IMR-90 (cell line): ENCODE data around the gene MAML2. TPM values are rescaled to one million over a fixed set of nuclear protein-coding genes. Genes with fewer than 3 reads are reported as not detected.

ENCODE experiments used
- ATAC-seq: fragments of 200-7000 bp; cut with Tn5 transposase; 2 replicates; pipeline ENCODE4 v1.9.1; 2020; ENCODE audit warnings: low read depth, mild to moderate bottlenecking, moderate library complexity
- BruUV-seq: library from RNA; stranded (reverse); fragments of 400-500 nt; replicated peaks from 2 replicates; lab custom pipeline; 2021; lab: Mats Ljungman, UMichigan
- CTCF ChIA-PET: fragments of 300-600 bp; formaldehyde crosslinking; extraction: SDS; loops from one replicate; lab custom pipeline; 2021; ENCODE audit warnings: antibody characterized with exemption; lab: Yijun Ruan, JAX
- POLR2A ChIA-PET: fragments of 300-600 bp; sonication (Branson Sonifier 250); formaldehyde crosslinking; loops from one replicate; lab custom pipeline; 2022; ENCODE audit warnings: antibody characterized with exemption; ENCODE audit not compliant: unreplicated experiment; lab: Charles Lee
- DNase-seq: peaks from one replicate; pipeline ENCODE4 v3.0.0; 2013
- H2AFZ ChIP-seq: replicated peaks from 2 replicates; pipeline ENCODE3; 2013; ENCODE audit warnings: low read length, mild to moderate bottlenecking; ENCODE audit not compliant: poor library complexity
- H2AK5ac ChIP-seq: 2 replicates; pipeline ENCODE4 v1.6.1; 2013; ENCODE audit warnings: low read depth, low read length, inconsistent platforms
- H2AK9ac ChIP-seq: replicated peaks from 2 replicates; pipeline ENCODE3; 2013; ENCODE audit warnings: mild to moderate bottlenecking, low read depth, low read length, moderate library complexity; ENCODE audit not compliant: poor library complexity
- H2BK120ac ChIP-seq: 2 replicates; pipeline ENCODE4 v1.6.1; 2013; ENCODE audit warnings: low read depth, low read length, inconsistent platforms
- H2BK15ac ChIP-seq: 3 replicates; pipeline ENCODE4 v1.6.1; 2013; ENCODE audit warnings: low read depth, low read length, inconsistent platforms
- H2BK20ac ChIP-seq: 2 replicates; pipeline ENCODE4 v1.6.1; 2013; ENCODE audit warnings: low read depth, mild to moderate bottlenecking, inconsistent platforms, low read length, moderate library complexity
- H2BK5ac ChIP-seq: 2 replicates; pipeline ENCODE4 v1.6.1; 2013; ENCODE audit warnings: mild to moderate bottlenecking, low read depth, low read length, inconsistent platforms; ENCODE audit not compliant: poor library complexity, severe bottlenecking
- H3K14ac ChIP-seq: replicated peaks from 2 replicates; pipeline ENCODE4 v1.6.1; 2013; ENCODE audit warnings: low read depth, low read length, inconsistent platforms
- H3K18ac ChIP-seq: 2 replicates; pipeline ENCODE4 v1.6.1; 2013; ENCODE audit warnings: low read depth, low read length, control low read depth
- H3K23ac ChIP-seq: 2 replicates; pipeline ENCODE4 v1.6.1; 2013; ENCODE audit warnings: low read depth, low read length, inconsistent platforms
- H3K27ac ChIP-seq: 2 replicates; pipeline ENCODE4 v1.5.1; 2013; ENCODE audit warnings: mild to moderate bottlenecking, control low read depth, low read length; ENCODE audit not compliant: insufficient read depth
- H3K27me3 ChIP-seq: 2 replicates; pipeline ENCODE4 v1.6.1; 2013; ENCODE audit warnings: low read length; ENCODE audit not compliant: control insufficient read depth, insufficient read depth
- H3K36me3 ChIP-seq: 2 replicates; pipeline ENCODE4 v1.6.1; 2013; ENCODE audit warnings: low read length, mixed read lengths; ENCODE audit not compliant: control insufficient read depth, insufficient read depth
- H3K4ac ChIP-seq: 2 replicates; pipeline ENCODE4 v1.6.1; 2013; ENCODE audit warnings: low read depth, low read length, inconsistent platforms
- H3K4me1 ChIP-seq: 2 replicates; pipeline ENCODE4 v1.6.1; 2013; ENCODE audit warnings: low read length, mixed read lengths; ENCODE audit not compliant: control insufficient read depth, insufficient read depth
- H3K4me2 ChIP-seq: 2 replicates; pipeline ENCODE4 v1.6.1; 2013; ENCODE audit warnings: low read depth, mild to moderate bottlenecking, control low read depth, low read length, moderate library complexity
- H3K4me3 ChIP-seq: 2 replicates; pipeline ENCODE4 v1.5.1; 2013; ENCODE audit warnings: low read depth, mild to moderate bottlenecking, control low read depth, low read length, moderate library complexity; ENCODE audit not compliant: insufficient read depth
- H3K56ac ChIP-seq: 2 replicates; pipeline ENCODE4 v1.6.1; 2013; ENCODE audit warnings: low read length, inconsistent platforms; ENCODE audit not compliant: insufficient read depth; ENCODE audit errors: extremely low read depth
- H3K79me1 ChIP-seq, 2 experiments: 2 replicates each; pipeline ENCODE4 v1.6.1; 2013; ENCODE audit warnings: low read length in 2 of 2, inconsistent platforms in 1 of 2, low read depth in 1 of 2
- H3K9ac ChIP-seq: 2 replicates; pipeline ENCODE4 v1.6.1; 2013; ENCODE audit warnings: low read depth, low read length, control low read depth
- H3K9me1 ChIP-seq: 2 replicates; pipeline ENCODE4 v1.6.1; 2013; ENCODE audit warnings: low read length, inconsistent platforms; ENCODE audit not compliant: insufficient read depth
- H3K9me3 ChIP-seq: 2 replicates; pipeline ENCODE4 v1.6.1; 2013; ENCODE audit warnings: low read length; ENCODE audit not compliant: control insufficient read depth, insufficient read depth
- H4K20me1 ChIP-seq: 2 replicates; pipeline ENCODE4 v1.6.1; 2013; ENCODE audit warnings: low read length, inconsistent platforms; ENCODE audit not compliant: insufficient read depth
- H4K5ac ChIP-seq: 2 replicates; pipeline ENCODE4 v1.6.1; 2013; ENCODE audit warnings: mild to moderate bottlenecking, low read depth, low read length, control low read depth
- H4K8ac ChIP-seq, 2 experiments: 2 replicates each; pipeline ENCODE4 v1.6.1; 2013; ENCODE audit warnings: low read depth in 2 of 2, low read length in 2 of 2, control low read depth in 1 of 2, inconsistent platforms in 1 of 2
- H4K91ac ChIP-seq: 2 replicates; pipeline ENCODE4 v1.6.1; 2013; ENCODE audit warnings: low read depth, low read length, inconsistent platforms; ENCODE audit not compliant: insufficient read depth
- POLR2A ChIP-seq: IDR thresholded peaks from 2 replicates; pipeline ENCODE4 v1.6.1; 2012; ENCODE audit warnings: mild to moderate bottlenecking, low read depth, low read length
- WGBS, 2 experiments: methylation state at CpG; one replicate each; pipeline versions ENCODE4 v1.1.5 to v1.1.7; 2013; ENCODE audit warnings: missing lambda C conversion rate in 2 of 2; ENCODE audit not compliant: insufficient read length in 1 of 2; ENCODE audit errors: extremely low coverage in 2 of 2; 5-methylcytosine and 5-hydroxymethylcytosine counted together
- dilution Hi-C: fragments of 300-500 bp; cut with HindIII; formaldehyde crosslinking; loops from one replicate; pipeline ENCODE4 v1.14.3; 2018; ENCODE audit warnings: low sequenced_read_pairs; ENCODE audit not compliant: unreplicated experiment
- in situ Hi-C: fragments of 300-500 bp; cut with MboI; formaldehyde crosslinking; loops from 3 replicates; pipeline ENCODE4 v1.14.3; 2019; ENCODE audit warnings: low sequenced_read_pairs, inconsistent platforms, mixed read lengths
- intact Hi-C: fragments of 100-400 bp; cut with micrococcal nuclease; formaldehyde crosslinking; loops from 2 replicates; pipeline ENCODE4 v1.10.0; 2022
- polyA plus RNA-seq, 3 experiments: library from polyadenylated mRNA; depleted of rRNA; stranded (reverse); fragments of >200 nt; gene quantifications; 2 replicates each; pipeline ENCODE4 v1.2.3, GENCODE V29; 2012; ENCODE audit warnings: low replicate concordance in 1 of 3
- total RNA-seq: library from RNA; depleted of rRNA; stranded (reverse); fragments of >200 nt; gene quantifications from 2 replicates; pipeline ENCODE4 v1.2.3, GENCODE V29; 2012

MAML2 gene
- total and polyA plus RNA-seq, 2 of the 4 experiments (the other 2 are of a cell fraction) = 15.0 to 19.5 TPM

DNA sequence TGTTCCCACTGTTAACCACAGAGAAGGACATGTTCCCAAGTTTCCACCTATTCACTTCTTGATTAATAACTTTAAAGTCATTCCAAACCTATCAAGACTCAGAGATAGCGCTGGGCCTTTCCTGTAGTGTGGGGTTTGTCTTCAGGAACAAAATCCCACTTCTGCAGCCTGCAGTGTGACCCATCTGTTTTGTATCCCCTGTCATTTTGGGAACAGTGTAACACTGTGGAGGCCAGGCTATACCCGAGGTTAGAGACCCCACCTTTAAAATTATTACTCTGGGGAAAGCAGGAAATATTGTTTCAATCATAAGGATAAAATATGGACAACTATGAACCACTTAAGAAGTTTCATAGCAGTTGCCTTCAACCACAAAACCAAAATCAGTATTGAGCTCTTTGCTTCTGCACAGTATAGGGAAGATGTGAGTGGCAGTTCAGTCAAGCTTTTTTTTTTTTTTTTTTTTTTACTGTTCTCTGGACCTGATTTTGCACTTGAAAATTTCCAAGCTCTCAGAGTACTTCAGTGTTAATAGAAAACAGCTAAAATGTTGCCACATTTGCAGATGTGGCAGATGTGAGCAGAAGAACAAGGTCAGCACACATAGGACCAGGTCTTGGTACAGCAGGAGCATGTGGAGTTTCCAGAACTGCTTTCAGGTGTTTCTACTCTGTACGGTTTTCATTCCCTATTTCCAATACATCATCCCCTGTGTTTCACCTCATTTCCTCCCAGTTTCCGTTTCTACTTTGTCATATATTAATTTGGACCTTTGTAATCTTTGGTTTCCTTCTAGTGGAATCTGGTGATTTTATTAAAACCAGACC, 121.5 kb downstream of the MAML2 start:
- Histone ChIP-seq H2BK5ac (peak overlapping the region; percentile 8), H3K9me1 (peaks cover 21% of the 10 kb centered on the region), H3K4me2 (peak overlapping the region; percentile 0; the same call in 1 of the 2 replicates), H3K9ac (no peak overlapping the region), H3K79me1 (peaks cover 32 to 67% of the 10 kb centered on the region in 2 experiments), H3K56ac (no peak overlapping the region), H2BK15ac (peak overlapping the region; percentile 18; the same call in 1 of the 3 replicates), H2AFZ (no peak overlapping the region), H3K27ac (no peak overlapping the region), H3K4me1 (peaks cover 14% of the 10 kb centered on the region), H2AK9ac (no peak overlapping the region), H2BK20ac (peak overlapping the region; percentile 35; the same call in 1 of the 2 replicates), H4K8ac (peak overlapping the region in 1 of 2 experiments; percentile 31; a peak in 1 of 4 replicates), H3K14ac (peak overlapping the region; percentile 46), H3K36me3 (no peaks in the 10 kb centered on the region), H4K91ac (peak overlapping the region; percentile 45; the same call in 1 of the 2 replicates), H4K20me1 (no peaks in the 10 kb centered on the region), H2BK120ac (peak overlapping the region; percentile 46), H3K4me3 (no peak overlapping the region), H2AK5ac (peak overlapping the region; percentile 65), H3K4ac (peak overlapping the region; percentile 51; the same call in 1 of the 2 replicates), H4K5ac (no peak overlapping the region; the same call in 1 of the 2 replicates), H3K27me3 (no peaks in the 10 kb centered on the region), H3K9me3 (no peaks in the 10 kb centered on the region), H3K23ac (peak overlapping the region; percentile 41; the same call in 1 of the 2 replicates), H3K18ac (peak overlapping the region; percentile 46; the same call in 1 of the 2 replicates)
- TF ChIP-seq POLR2A = no peak
- no CpG with 5 or more reads among the region's 4 CpGs for WGBS, 2 experiments
- POLR2A ChIA-PET = interaction anchor here (0.6 kb wide), 1 partner anchor 58 kb away, joined by 7 read pairs; no protein-coding TSS in a partner anchor
- no peak for ATAC-seq
- intact Hi-C loops (no loop called here), dilution Hi-C loops (no loop called here), in situ Hi-C loops (no loop called here)
- CTCF ChIA-PET = interaction anchor here (0.6 to 1.2 kb wide), 3 partner anchors 13 to 167 kb away, joined by 3 to 6 read pairs (median 4); partner anchors contain the start of gene MAML2
- no peak for DNase-seq
- BruUV-seq = no TSS peak
